Activated gamma-delta T cell treated with anti-CD3 and anti-CD28 coated beads, Interleukin-2, amount 50 U/mL, for 16 hours (primary cell): Measurements from ENCODE around the gene TCEA2.
A peak's percentile ranks its signal among the peaks of the same experiment; 100 is the strongest.

Experiments
- DNase-seq: peaks from one replicate; pipeline ENCODE4 v3.0.0-alpha.2; 2020; ENCODE audit warnings: low read depth

TCEA2 gene

GRCh38 chr20:64095455-64095854 lies 32.5 kb downstream of the TCEA2 start:
- no peak for DNase-seq

DNA sequence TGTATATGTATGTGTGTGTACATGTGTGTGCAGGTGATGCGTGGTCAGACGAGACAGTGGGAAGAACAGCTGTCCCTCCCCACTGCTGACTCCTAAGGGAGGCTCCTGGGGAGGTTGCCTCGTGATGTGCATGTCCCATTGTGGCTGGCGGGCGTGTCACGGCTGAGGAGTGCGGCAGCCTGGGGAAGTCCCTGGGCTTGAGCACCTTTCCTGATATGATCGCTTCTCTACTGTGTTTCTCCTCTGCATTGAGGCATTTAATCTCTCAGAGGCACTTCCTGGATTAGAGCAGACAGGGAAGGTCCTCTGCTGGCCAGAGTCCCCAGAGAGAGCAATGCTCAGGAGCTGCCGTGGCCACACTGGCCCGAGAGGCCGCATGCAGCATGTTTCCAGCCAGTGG lies 32.9 kb downstream of the TCEA2 start:
- DNase-seq: no peak

DNA sequence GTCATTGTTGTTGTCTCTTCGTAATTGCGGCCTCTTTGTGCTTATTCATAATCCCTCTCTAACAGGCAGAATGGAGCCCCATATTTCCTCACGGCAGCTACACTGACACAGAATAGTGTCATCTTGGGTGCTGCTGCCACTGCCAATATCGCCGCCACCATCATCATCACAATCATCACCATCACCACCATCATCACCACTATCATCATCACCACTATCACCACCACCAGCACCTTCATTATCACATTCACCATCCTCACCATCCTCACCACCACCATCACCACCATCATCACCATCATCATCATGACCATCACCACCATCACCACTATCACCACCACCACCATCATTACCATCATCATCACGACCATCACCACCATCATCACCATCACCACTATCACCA lies 33.5 kb downstream of the TCEA2 start:
- no peak for DNase-seq

GRCh38 chr20:64098471-64099013 lies 35.5 kb downstream of the TCEA2 start:
- no peak for DNase-seq

GRCh38 chr20:64099086-64099786 lies 36.2 kb downstream of the TCEA2 start:
- no peak for DNase-seq

DNA sequence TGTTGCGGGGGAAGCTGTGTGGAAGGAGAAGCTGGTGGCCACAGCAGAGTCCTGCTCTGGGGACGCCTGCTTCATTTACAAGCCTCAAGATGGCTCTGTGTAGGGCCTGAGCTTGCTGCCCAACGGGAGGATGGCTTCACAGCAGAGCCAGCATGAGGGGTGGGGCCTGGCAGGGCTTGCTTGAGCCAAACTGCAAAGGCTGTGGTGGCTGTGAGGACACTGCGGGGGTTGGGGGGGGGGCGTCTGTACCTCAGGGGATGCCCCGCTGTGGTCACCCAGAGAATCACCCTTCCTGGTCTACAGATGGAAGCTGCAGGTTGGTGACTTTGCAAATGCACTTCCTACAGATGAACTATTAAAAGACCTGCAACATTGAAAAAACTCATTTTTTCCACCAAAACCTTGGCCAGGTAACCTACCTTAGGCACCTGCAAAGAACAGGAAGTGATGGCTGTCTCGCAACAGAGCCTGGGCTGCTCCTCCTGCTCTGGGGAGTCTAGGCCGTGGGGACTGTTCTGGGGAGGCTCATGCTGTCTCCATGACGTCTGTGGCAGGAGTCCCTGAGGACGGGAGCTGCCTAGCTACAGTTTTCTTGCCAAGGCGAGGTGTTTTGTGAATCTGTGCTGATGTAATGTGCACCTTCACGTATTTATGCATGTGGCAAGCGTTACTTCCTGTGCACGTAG lies 37.0 kb downstream of the TCEA2 start:
- DNase-seq: no peak

GRCh38 chr20:64100566-64100888 lies 37.5 kb downstream of the TCEA2 start:
- DNase-seq: no peak

DNA sequence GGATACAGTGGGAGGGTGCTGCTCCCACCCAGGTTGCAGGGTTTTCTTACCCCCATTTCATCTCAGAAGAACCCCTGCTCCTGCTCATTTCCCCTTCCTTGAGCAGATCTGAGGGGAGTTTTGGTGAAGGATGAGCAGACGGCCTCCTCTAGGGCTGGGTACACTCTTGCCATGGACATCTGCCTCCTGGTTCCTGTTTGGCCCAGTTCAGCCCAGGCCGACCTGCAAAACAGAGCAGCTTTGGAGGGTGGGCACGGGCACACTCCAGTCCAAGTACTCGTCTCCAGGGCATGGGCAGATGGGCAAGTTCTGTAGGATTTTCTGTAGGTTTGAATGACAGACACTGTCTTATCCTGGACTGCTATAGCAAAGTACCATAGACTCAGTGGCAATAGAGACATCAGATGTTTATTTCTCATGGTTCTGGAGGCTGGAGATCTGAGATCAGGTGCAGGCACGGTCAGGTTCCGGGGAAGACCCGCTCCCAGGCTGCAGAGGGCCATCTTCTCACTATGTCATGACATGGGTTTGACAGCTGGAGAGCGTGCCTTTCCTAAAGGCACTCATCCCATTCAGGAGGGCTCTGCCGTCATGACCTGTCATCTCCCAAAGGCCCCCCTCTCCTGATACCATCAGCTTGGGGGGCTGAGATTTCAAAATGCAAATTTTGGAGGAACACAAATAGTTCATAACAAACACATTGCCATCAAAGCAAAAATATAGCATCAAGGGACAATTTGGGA lies 38.1 kb downstream of the TCEA2 start:
- DNase-seq: no peak

DNA sequence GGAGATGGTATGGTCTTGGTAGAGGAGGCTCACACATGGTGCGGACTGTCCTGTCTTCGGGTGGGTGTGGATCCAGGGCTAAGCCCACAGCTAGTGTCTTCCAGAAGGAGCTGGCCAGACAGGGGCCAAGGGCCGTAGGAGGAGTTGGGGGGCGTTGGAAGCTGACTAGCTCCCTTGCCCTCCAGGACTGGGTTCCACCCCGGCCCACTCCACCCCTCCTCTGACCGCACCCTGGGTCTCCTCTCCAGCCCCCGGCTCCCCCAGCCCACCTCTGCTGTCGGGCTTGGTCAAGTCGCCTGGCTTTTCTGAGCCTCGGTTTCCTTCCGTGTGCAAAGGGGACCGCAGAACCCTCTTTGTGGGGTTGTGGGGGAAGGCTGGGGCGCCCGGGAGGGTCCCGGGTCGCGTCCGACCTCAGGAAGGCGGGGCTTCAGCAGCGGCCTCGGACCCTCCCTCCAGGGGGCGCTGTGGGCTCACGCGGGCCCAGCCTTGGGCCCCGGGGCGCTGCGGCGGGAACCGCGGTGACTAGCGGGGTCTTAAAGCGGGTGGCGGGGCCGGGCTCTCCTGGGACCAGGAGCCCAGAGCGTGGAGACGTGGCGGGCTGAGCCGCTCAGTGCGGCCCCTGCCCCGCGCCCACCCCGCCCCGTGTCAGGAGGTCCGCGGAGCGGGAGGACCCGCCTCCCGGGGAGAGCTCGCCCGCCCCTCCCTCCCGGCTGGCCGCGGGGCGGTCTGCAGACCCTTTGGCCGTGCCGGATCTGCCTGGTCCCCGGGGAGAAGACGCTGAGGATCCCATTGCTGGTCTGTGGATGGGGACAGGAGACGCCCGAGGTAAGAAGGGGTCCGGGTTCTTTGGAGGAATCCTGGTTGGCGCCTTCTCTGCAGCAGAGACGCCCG lies 39.0 kb downstream of the TCEA2 start:
- DNase-seq: peak; percentile 47

GRCh38 chr20:64102647-64103354 lies 39.8 kb downstream of the TCEA2 start:
- DNase-seq: no peak

- DNase-seq: no peak
Measured at GRCh38 chr20:64103871-64104666, 41.1 kb downstream of the TCEA2 start.

- DNase-seq: no peak
Measured at GRCh38 chr20:64104667-64105451, 41.9 kb downstream of the TCEA2 start.

- DNase-seq: no peak
Measured at GRCh38 chr20:64105846-64106434, 42.9 kb downstream of the TCEA2 start.

- DNase-seq: no peak
Measured at GRCh38 chr20:64106435-64106961, 43.5 kb downstream of the TCEA2 start.

GRCh38 chr20:64106981-64107735 lies 44.2 kb downstream of the TCEA2 start, which contains the start of gene NPBWR2:
TSS of gene NPBWR2 (minus strand) at chr20:64107565. CDS start at chr20:64106831, 734 bp downstream.
- DNase-seq: no peak

DNA sequence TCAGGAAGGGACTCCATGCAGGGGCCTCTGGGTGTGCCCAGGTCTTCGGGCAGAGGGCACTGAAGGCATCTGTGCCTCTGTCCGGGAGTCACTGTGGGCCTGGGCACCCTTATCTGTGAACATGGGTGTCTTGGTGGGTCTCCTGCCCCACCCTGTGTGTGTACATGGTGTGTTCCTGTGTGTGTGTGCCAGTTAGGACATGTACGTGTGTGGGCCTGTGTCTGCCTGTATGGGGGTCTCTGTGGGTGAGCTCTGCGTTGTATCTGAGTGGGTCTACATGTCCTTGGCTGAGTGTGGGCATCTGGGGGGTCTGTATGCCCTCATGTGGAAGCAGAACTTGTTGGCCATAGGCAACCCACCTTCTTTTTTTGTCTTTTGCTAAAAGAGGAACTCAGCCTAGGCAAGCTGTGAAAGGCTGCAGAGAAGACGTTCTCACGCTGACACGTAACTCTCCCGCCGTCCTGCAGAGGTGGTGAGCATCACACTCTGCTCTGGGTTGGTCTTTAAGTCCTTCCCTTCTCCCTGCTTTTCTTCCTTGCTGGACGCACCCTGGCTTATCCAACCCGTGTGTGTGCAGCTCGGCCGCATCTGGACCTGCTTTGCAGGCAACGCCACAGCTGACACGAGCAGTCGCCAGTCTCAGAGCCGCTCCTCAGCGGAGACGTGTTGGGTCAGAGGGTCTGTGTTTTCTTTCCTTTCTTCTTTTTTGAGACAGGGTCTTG lies 44.9 kb downstream of the TCEA2 start:
- no peak for DNase-seq
